HepG2 (cell line): Measurements from ENCODE around the gene BPGM. TPM values are rescaled to one million over a fixed set of nuclear protein-coding genes. Genes with fewer than 3 reads are reported as not detected.

Experiments used
- ATAC-seq: fragments of 200-7000 bp; cut with Tn5 transposase; 3 replicates; pipeline ENCODE4 v1.9.1; 2020; ENCODE audit warnings: mild to moderate bottlenecking, moderate library complexity
- BruUV-seq: library from RNA; stranded (reverse); fragments of 400-500 nt; replicated peaks from 2 replicates; lab custom pipeline; 2021; lab: Mats Ljungman, UMichigan
- CTCF ChIA-PET: fragments of 300-600 bp; formaldehyde crosslinking; extraction: SDS; loops from one replicate; lab custom pipeline; 2021; ENCODE audit warnings: low total read pairs, inconsistent platforms, low intra/inter-chr PET ratio; lab: Yijun Ruan, JAX
- POLR2A ChIA-PET: fragments of 350-600 bp; sonication (Branson Sonifier 250); formaldehyde crosslinking; loops from one replicate; lab custom pipeline; 2020; ENCODE audit warnings: antibody characterized with exemption, inconsistent platforms; lab: Yijun Ruan, JAX
- DNase-seq: peaks from one replicate; pipeline ENCODE4 v3.0.0-alpha.2; 2015; ENCODE audit warnings: low spot score
- FAIRE-seq: peaks from 3 replicates; lab custom pipeline; 2011; peaks lifted over from hg19 to GRCh38; lab: Jason Lieb, UNC
- H2AFZ ChIP-seq: one replicate; pipeline ENCODE4 v1.6.1; 2011; ENCODE audit warnings: low read length, inconsistent platforms
- H3K27ac ChIP-seq: fragments of 300-600 bp; 3 replicates; pipeline ENCODE4 v1.8.0; 2011; ENCODE audit warnings: mixed run types, mild to moderate bottlenecking, mixed read lengths, low read length, inconsistent platforms; ENCODE audit not compliant: insufficient read depth; ENCODE audit errors: extremely low read length
- H3K27me3 ChIP-seq, 2 experiments: fragments of 200-600 bp in 1 of 2; 2 replicates in 1 of 2; 3 replicates in 1 of 2; pipeline versions ENCODE4 v1.6.0 to v1.8.0; 2011; ENCODE audit warnings: low read length in 2 of 2, mild to moderate bottlenecking in 2 of 2, moderate library complexity in 2 of 2, inconsistent platforms in 1 of 2; ENCODE audit not compliant: insufficient read depth in 2 of 2, control insufficient read depth in 1 of 2
- H3K36me3 ChIP-seq, 2 experiments: fragments of 200-600 bp in 1 of 2; replicated peaks in 1 of 2; 2 replicates in 1 of 2; 3 replicates in 1 of 2; pipeline versions ENCODE4 v1.5.1 to v1.8.0; 2011; ENCODE audit warnings: low read length in 2 of 2, inconsistent platforms in 1 of 2; ENCODE audit not compliant: insufficient read depth in 2 of 2, control insufficient read depth in 1 of 2
- H3K4me1 ChIP-seq: 2 replicates; pipeline ENCODE4 v1.5.1; 2012; ENCODE audit warnings: low read length, inconsistent platforms; ENCODE audit not compliant: insufficient read depth
- H3K4me2 ChIP-seq: 2 replicates; pipeline ENCODE4 v1.6.0; 2011; ENCODE audit warnings: low read depth, low read length, inconsistent platforms
- H3K4me3 ChIP-seq, 3 experiments: fragments of 200-600 bp in 1 of 3; sonication (generic), shearing (Covaris generic) in 1 of 3; replicated peaks in 1 of 3; 2 replicates each; pipeline ENCODE4 v1.5.1; 2011 to 2016; ENCODE audit warnings: low read length in 3 of 3, inconsistent platforms in 2 of 3, low read depth in 2 of 3, mild to moderate bottlenecking in 2 of 3, control low read depth in 1 of 3, mixed read lengths in 1 of 3; ENCODE audit not compliant: insufficient read depth in 1 of 3
- H3K79me2 ChIP-seq: one replicate; pipeline ENCODE4 v1.6.1; 2011; ENCODE audit warnings: low read length, inconsistent platforms; ENCODE audit not compliant: insufficient read depth
- H3K9ac ChIP-seq: 2 replicates; pipeline ENCODE4 v1.6.0; 2011; ENCODE audit warnings: mild to moderate bottlenecking, low read depth, low read length, inconsistent platforms; ENCODE audit not compliant: insufficient read depth
- H3K9me3 ChIP-seq: 2 replicates; pipeline ENCODE4 v1.5.1; 2012; ENCODE audit warnings: mild to moderate bottlenecking, low read length
- H4K20me1 ChIP-seq: 2 replicates; pipeline ENCODE4 v1.6.0; 2011; ENCODE audit warnings: inconsistent platforms, mild to moderate bottlenecking, low read length, moderate library complexity; ENCODE audit not compliant: insufficient read depth
- MZF1 ChIP-seq: sonication (generic); formaldehyde crosslinking; IDR thresholded peaks from 2 replicates; pipeline ENCODE4 v1.8.1; 2023; ENCODE audit warnings: mild to moderate bottlenecking, missing genetic modification reagents, borderline replicate concordance
- ZBTB38 ChIP-seq: sonication (generic); formaldehyde crosslinking; IDR thresholded peaks from 2 replicates; pipeline ENCODE4 v1.5.1; 2020; ENCODE audit warnings: mild to moderate bottlenecking, missing genetic modification reagents
- WGBS: methylation state at CpG from one replicate; pipeline ENCODE4 v1.1.6; 2017; ENCODE audit warnings: low lambda C conversion rate; 5-methylcytosine and 5-hydroxymethylcytosine counted together
- in situ Hi-C: cut with HindIII; loops from 2 replicates; pipeline ENCODE4 v1.10.0; 2017; ENCODE audit warnings: low pct_unique_long_range_greater_than_20kb; ENCODE audit not compliant: extremely low pct_ligation_motif_present
- intact Hi-C: fragments of 100-400 bp; cut with micrococcal nuclease; formaldehyde crosslinking; loops from one replicate; pipeline ENCODE4 v1.10.0; 2022; ENCODE audit not compliant: unreplicated experiment
- polyA plus RNA-seq, 8 experiments: library from polyadenylated mRNA; depleted of rRNA in 3 of 8; stranded (reverse) in 7 of 8; unstranded in 1 of 8; fragments of >200 nt; fragmentation: Illumina TruSeq in 4 of 8; extraction: Trizol in 4 of 8; gene quantifications; 2 replicates each; pipeline versions ENCODE4 v1.2.1 to v1.2.3, GENCODE V29; 2011 to 2016; ENCODE audit warnings: low read depth in 4 of 8, missing spikeins in 1 of 8, mixed read lengths in 1 of 8; ENCODE audit not compliant: insufficient read depth in 1 of 8
- total RNA-seq, 5 experiments: library from RNA; depleted of rRNA; stranded (reverse); fragments of >200 nt; fragmentation: Illumina TruSeq; extraction: Trizol; gene quantifications; 2 replicates each; pipeline ENCODE4 v1.2.3, GENCODE V29; 2016; ENCODE audit warnings: low read depth in 1 of 5
- TF ChIP-seq, protein P1 (sequence below): sonication (generic); formaldehyde crosslinking; IDR thresholded peaks from 2 replicates; pipeline ENCODE4 v1.4.0; 2020; ENCODE audit warnings: missing genetic modification reagents, borderline replicate concordance
- TF ChIP-seq, protein P2 (sequence below): IDR thresholded peaks from 2 replicates; pipeline ENCODE4 v1.6.1; 2018; ENCODE audit warnings: missing genetic modification reagents, mild to moderate bottlenecking, missing compliant biosample characterization

BPGM gene
- total and polyA plus RNA-seq, 2 of the 13 experiments (the other 11 are each of a cell fraction or from before 2014, with no cell fraction given) = 4.0 to 7.5 TPM

DNA sequence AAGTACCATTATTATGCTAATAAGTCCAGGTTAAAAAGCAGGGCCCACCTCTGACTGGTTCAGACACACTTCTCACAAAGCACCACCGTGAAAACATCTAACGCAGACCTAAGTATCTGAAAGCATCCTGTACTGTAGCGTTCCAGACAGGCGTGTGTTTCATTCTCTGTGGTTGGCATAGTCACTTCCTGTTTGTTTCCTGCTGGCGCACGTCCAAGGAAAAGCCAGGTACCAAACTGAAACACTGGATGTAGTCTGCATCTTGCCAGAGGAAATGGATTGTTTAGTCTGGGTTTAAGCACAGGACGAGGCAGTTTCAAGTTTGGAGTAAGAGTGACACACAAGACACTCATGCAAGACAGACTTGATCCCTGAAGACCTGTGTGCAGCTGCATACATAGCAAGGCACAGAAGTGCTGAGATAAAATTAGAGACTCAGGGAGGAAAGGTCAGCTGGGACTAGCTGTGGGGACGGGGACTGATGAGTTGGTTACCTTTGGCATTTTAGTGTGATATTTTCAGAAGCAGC lies 23.3 kb downstream of the BPGM start (continued):
- TF ChIP-seq, protein P1, sequence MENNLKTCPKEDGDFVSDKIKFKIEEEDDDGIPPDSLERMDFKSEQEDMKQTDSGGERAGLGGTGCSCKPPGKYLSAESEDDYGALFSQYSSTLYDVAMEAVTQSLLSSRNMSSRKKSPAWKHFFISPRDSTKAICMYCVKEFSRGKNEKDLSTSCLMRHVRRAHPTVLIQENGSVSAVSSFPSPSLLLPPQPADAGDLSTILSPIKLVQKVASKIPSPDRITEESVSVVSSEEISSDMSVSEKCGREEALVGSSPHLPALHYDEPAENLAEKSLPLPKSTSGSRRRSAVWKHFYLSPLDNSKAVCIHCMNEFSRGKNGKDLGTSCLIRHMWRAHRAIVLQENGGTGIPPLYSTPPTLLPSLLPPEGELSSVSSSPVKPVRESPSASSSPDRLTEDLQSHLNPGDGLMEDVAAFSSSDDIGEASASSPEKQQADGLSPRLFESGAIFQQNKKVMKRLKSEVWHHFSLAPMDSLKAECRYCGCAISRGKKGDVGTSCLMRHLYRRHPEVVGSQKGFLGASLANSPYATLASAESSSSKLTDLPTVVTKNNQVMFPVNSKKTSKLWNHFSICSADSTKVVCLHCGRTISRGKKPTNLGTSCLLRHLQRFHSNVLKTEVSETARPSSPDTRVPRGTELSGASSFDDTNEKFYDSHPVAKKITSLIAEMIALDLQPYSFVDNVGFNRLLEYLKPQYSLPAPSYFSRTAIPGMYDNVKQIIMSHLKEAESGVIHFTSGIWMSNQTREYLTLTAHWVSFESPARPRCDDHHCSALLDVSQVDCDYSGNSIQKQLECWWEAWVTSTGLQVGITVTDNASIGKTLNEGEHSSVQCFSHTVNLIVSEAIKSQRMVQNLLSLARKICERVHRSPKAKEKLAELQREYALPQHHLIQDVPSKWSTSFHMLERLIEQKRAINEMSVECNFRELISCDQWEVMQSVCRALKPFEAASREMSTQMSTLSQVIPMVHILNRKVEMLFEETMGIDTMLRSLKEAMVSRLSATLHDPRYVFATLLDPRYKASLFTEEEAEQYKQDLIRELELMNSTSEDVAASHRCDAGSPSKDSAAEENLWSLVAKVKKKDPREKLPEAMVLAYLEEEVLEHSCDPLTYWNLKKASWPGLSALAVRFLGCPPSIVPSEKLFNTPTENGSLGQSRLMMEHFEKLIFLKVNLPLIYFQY (CRISPR knock-in tag) = no peak
- TF ChIP-seq MZF1 (CRISPR knock-in tag) = no peak
- no peak for TF ChIP-seq ZBTB38 (CRISPR knock-in tag)

DNA sequence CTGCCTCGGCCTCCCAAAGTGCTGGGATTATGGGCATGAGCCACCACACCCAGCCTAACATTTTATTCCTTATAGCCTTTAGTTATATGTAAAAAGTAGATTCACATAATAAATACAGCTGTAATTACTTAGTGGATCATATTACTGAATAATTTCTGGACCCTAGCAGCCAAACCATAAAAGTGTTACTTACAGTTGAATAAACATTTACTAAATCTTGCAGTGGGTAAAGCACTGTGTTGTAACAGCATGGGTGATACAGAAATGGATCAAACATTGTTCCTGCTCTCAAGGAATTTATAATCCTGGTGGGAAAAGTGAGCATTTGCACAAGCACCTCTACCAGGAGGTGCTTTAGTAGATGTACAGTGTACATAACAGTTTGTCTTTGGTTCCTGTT lies 25.0 kb downstream of the BPGM start:
- ATAC-seq (no peak), FAIRE-seq (no peak), DNase-seq (no peak)
- Histone ChIP-seq H3K36me3 (no peaks in the 10 kb centered on the region), H3K4me1 (no peaks in the 10 kb centered on the region), H3K27ac (no peak overlapping the region), H3K4me2 (no peak overlapping the region), H3K79me2 (no peaks in the 10 kb centered on the region), H3K9ac (no peak overlapping the region), H4K20me1 (no peaks in the 10 kb centered on the region), H3K4me3 (no peak overlapping the region), H3K9me3 (no peaks in the 10 kb centered on the region), H3K27me3 (no peaks in the 10 kb centered on the region), H2AFZ (no peak overlapping the region)
- POLR2A ChIA-PET = no interaction called here
- WGBS = 94% methylated on average over 1 of the region's 1 CpG
- TF ChIP-seq, protein P2, sequence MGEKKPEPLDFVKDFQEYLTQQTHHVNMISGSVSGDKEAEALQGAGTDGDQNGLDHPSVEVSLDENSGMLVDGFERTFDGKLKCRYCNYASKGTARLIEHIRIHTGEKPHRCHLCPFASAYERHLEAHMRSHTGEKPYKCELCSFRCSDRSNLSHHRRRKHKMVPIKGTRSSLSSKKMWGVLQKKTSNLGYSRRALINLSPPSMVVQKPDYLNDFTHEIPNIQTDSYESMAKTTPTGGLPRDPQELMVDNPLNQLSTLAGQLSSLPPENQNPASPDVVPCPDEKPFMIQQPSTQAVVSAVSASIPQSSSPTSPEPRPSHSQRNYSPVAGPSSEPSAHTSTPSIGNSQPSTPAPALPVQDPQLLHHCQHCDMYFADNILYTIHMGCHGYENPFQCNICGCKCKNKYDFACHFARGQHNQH (CRISPR knock-in tag) = no peak
- CTCF ChIA-PET = no interaction called here
- in situ Hi-C loops = no loop called here
- intact Hi-C loops = no loop called here
- BruUV-seq = no TSS peak
